GM23248 (cell line): ENCODE data around the gene NDST4.

ENCODE experiments used
- EZH2 ChIP-seq: fragments of 200-600 bp; sonication (generic); IDR thresholded peaks from 2 replicates; pipeline ENCODE4 v1.6.1; 2018; ENCODE audit warnings: antibody characterized with exemption, mild to moderate bottlenecking; ENCODE audit not compliant: insufficient read depth, poor library complexity, severe bottlenecking
- EZH2phosphoT487 ChIP-seq: fragments of 200-600 bp; sonication (generic); IDR thresholded peaks from 2 replicates; pipeline ENCODE4 v1.6.1; 2018; ENCODE audit warnings: antibody characterized with exemption, moderate library complexity, mild to moderate bottlenecking, low read depth; ENCODE audit not compliant: insufficient read depth

- TF ChIP-seq EZH2: no peak
- TF ChIP-seq EZH2phosphoT487: no peak
These were observed 2.9 kb downstream of the NDST4 start for GRCh38 chr4:115110191-115111181.
